Colonic mucosa (tissue), 4 donors: ENCODE measurements around the gene FXYD1. TPM values are rescaled to one million over a fixed set of nuclear protein-coding genes. Genes with fewer than 3 reads are reported as not detected.

Experiments used
- DNase-seq: peaks from one replicate; pipeline ENCODE4 v3.0.0-alpha.2; 2020
- H3K27ac ChIP-seq: fragments of 200-600 bp; one replicate; pipeline ENCODE4 v1.8.0; 2021
- H3K27me3 ChIP-seq: fragments of 200-600 bp; one replicate; pipeline ENCODE4 v1.8.0; 2021
- H3K36me3 ChIP-seq: fragments of 200-600 bp; one replicate; pipeline ENCODE4 v1.8.0; 2021
- H3K4me1 ChIP-seq: fragments of 200-600 bp; one replicate; pipeline ENCODE4 v1.8.0; 2021; ENCODE audit warnings: mild to moderate bottlenecking
- H3K4me3 ChIP-seq: fragments of 200-600 bp; one replicate; pipeline ENCODE4 v1.8.0; 2021
- H3K9ac ChIP-seq, 2 donors: one replicate each; pipeline ENCODE4 v1.7.0; 2013; ENCODE audit warnings: control low read depth in 2 of 2, low read depth in 2 of 2, low read length in 2 of 2
- H3K9me3 ChIP-seq: fragments of 200-600 bp; one replicate; pipeline ENCODE4 v1.8.0; 2021
- intact Hi-C: fragments of 100-400 bp; cut with DNase I; formaldehyde crosslinking; loops from one replicate; pipeline ENCODE4 v1.14.1; 2022
- total RNA-seq, 2 donors: library from RNA; stranded (reverse); fragmentation: NEBNext Ultra II Directional in 1 of 2; extraction: Animal tissue kit (Norgen Biotek cat#: 25700) in 1 of 2; gene quantifications; one replicate each; pipeline ENCODE4 v1.2.1, GENCODE V29; 2021
- TF ChIP-seq, protein P1 (sequence below): fragments of 200-600 bp; IDR thresholded peaks from one replicate; pipeline ENCODE4 v1.8.0; 2022; ENCODE audit warnings: antibody characterized with exemption, mild to moderate bottlenecking
- donor health status: healthy.
- donor health status: DM: no; HTN: no; CAD: no.
- donor health status: DM: no; HTN: no; CAD: no.

The FXYD1 gene
- total RNA-seq, 2 donors from 2014 or later, result 8.8 to 15.1 TPM

DNA sequence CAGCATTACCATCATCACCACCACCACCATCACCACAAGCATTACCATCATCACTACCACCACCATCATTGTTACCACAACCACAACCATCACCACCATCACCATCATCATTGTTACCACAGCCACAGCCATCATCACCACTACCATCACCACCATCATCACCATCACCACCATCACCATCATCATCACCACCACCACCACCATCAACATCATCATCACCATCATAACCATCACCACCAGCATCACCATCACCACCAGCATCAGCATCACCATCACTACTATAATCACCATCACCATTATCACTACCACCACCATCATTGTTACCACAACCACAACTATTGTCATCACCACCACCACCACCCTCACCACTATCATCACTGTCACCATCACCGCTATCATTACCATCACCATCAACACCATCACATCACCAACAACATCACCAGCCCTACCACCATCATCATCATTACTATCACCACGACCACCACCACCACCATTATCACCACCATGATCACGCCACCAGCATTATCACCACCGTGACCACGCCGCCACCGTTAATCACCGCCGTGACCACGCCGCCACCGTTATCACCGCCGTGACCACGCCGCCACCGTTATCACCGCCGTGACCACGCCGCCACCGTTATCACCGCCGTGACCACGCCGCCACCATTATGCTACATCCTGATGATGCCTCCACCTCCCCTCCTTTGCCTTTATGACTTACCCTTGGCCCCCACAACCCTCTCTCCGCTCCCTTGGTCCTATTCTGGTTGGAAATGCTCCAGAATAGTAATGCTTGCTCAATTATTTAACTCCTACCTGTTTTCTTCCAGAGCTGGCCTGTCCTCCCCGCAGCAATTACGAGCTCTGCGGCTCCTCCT lies 33.0 kb upstream of the FXYD1 start:
- intact Hi-C loops, result no loop called here
- H3K27me3 ChIP-seq, result no peaks in the 10 kb centered on the region
- no peak overlapping the region for H3K4me3 ChIP-seq
- H3K27ac ChIP-seq, result no peak overlapping the region
- DNase-seq, result no peak
- TF ChIP-seq, protein P1, sequence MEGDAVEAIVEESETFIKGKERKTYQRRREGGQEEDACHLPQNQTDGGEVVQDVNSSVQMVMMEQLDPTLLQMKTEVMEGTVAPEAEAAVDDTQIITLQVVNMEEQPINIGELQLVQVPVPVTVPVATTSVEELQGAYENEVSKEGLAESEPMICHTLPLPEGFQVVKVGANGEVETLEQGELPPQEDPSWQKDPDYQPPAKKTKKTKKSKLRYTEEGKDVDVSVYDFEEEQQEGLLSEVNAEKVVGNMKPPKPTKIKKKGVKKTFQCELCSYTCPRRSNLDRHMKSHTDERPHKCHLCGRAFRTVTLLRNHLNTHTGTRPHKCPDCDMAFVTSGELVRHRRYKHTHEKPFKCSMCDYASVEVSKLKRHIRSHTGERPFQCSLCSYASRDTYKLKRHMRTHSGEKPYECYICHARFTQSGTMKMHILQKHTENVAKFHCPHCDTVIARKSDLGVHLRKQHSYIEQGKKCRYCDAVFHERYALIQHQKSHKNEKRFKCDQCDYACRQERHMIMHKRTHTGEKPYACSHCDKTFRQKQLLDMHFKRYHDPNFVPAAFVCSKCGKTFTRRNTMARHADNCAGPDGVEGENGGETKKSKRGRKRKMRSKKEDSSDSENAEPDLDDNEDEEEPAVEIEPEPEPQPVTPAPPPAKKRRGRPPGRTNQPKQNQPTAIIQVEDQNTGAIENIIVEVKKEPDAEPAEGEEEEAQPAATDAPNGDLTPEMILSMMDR, result no peak
- H3K9me3 ChIP-seq, result no peaks in the 10 kb centered on the region
- H3K9ac ChIP-seq, result no peak overlapping the region
- no peaks in the 10 kb centered on the region for H3K36me3 ChIP-seq
- H3K4me1 ChIP-seq, result peaks cover 6% of the 10 kb centered on the region

GRCh38 chr19:35106291-35106583 lies 32.4 kb upstream of the FXYD1 start:
- Histone ChIP-seq H3K9me3 (no peaks in the 10 kb centered on the region), H3K4me1 (peaks cover 6% of the 10 kb centered on the region), H3K4me3 (no peak overlapping the region), H3K9ac (no peak overlapping the region), H3K27ac (no peak overlapping the region), H3K27me3 (no peaks in the 10 kb centered on the region), H3K36me3 (no peaks in the 10 kb centered on the region)
- intact Hi-C loops, result no loop called here
- TF ChIP-seq, protein P1, result no peak
- no peak for DNase-seq

GRCh38 chr19:35106898-35107541 lies 31.6 kb upstream of the FXYD1 start:
- Histone ChIP-seq H3K9ac (no peak overlapping the region), H3K27ac (no peak overlapping the region), H3K27me3 (no peaks in the 10 kb centered on the region), H3K4me3 (no peak overlapping the region), H3K9me3 (no peaks in the 10 kb centered on the region), H3K36me3 (no peaks in the 10 kb centered on the region), H3K4me1 (peaks cover 6% of the 10 kb centered on the region)
- no peak for DNase-seq
- TF ChIP-seq, protein P1, result no peak
- intact Hi-C loops, result no loop called here

GRCh38 chr19:35107545-35107944 lies 31.1 kb upstream of the FXYD1 start:
- TF ChIP-seq, protein P1, result no peak
- intact Hi-C loops, result no loop called here

GRCh38 chr19:35108730-35109129 lies 29.9 kb upstream of the FXYD1 start:
- Histone ChIP-seq H3K9me3 (no peaks in the 10 kb centered on the region), H3K4me3 (no peak overlapping the region), H3K4me1 (peaks cover 6% of the 10 kb centered on the region), H3K9ac (no peak overlapping the region), H3K27ac (peak overlapping the region; percentile 4), H3K36me3 (no peaks in the 10 kb centered on the region), H3K27me3 (no peaks in the 10 kb centered on the region)
- intact Hi-C loops, result no loop called here
- no peak for DNase-seq
- TF ChIP-seq, protein P1, result no peak

More at GRCh38 chr19:35107545-35107944, 31.1 kb upstream of the FXYD1 start:
- Histone ChIP-seq H3K36me3 (no peaks in the 10 kb centered on the region), H3K9ac (no peak overlapping the region), H3K9me3 (no peaks in the 10 kb centered on the region), H3K4me3 (no peak overlapping the region), H3K27ac (no peak overlapping the region), H3K4me1 (peaks cover 6% of the 10 kb centered on the region), H3K27me3 (no peaks in the 10 kb centered on the region)
- peak; percentile 75 for DNase-seq
